Panc1 (cell line): ENCODE measurements around the gene RASEF.

Experiments
- POLR2AphosphoS5 ChIP-seq: IDR thresholded peaks from 2 replicates; pipeline ENCODE4 v1.6.1; 2012; ENCODE audit warnings: mild to moderate bottlenecking, low read depth, low read length, moderate library complexity
- SIN3A ChIP-seq: IDR thresholded peaks from 2 replicates; pipeline ENCODE4 v1.6.1; 2012; ENCODE audit warnings: low read depth, mild to moderate bottlenecking, low read length, moderate library complexity, borderline replicate concordance; ENCODE audit not compliant: insufficient read depth
- TF ChIP-seq, protein P1 (sequence below): fragments of 450-650 bp; IDR thresholded peaks from 2 replicates; pipeline ENCODE4 v1.5.1; 2017; ENCODE audit warnings: mild to moderate bottlenecking

- TF ChIP-seq, protein P1, sequence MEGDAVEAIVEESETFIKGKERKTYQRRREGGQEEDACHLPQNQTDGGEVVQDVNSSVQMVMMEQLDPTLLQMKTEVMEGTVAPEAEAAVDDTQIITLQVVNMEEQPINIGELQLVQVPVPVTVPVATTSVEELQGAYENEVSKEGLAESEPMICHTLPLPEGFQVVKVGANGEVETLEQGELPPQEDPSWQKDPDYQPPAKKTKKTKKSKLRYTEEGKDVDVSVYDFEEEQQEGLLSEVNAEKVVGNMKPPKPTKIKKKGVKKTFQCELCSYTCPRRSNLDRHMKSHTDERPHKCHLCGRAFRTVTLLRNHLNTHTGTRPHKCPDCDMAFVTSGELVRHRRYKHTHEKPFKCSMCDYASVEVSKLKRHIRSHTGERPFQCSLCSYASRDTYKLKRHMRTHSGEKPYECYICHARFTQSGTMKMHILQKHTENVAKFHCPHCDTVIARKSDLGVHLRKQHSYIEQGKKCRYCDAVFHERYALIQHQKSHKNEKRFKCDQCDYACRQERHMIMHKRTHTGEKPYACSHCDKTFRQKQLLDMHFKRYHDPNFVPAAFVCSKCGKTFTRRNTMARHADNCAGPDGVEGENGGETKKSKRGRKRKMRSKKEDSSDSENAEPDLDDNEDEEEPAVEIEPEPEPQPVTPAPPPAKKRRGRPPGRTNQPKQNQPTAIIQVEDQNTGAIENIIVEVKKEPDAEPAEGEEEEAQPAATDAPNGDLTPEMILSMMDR, result no peak
- TF ChIP-seq POLR2AphosphoS5 (no peak), SIN3A (no peak)
Measured at GRCh38 chr9:83023151-83023550, 39.8 kb downstream of the RASEF start.
